Upper lobe of left lung (tissue), 4 donors: ENCODE results near the gene GSG1.

Experiments used
- EP300 ChIP-seq, 4 donors: sonication (generic); formaldehyde crosslinking; IDR thresholded peaks; one replicate each; pipeline ENCODE4 v1.5.1; 2017; ENCODE audit warnings: antibody characterized with exemption in 4 of 4, control low read depth in 2 of 4
- POLR2A ChIP-seq, 4 donors: fragments of 450-650 bp; IDR thresholded peaks; one replicate each; pipeline ENCODE4 v1.5.1; 2016 to 2017; ENCODE audit warnings: antibody characterized with exemption in 4 of 4, mild to moderate bottlenecking in 2 of 4
- POLR2AphosphoS5 ChIP-seq, 2 donors: sonication (generic); formaldehyde crosslinking; IDR thresholded peaks; one replicate each; pipeline ENCODE4 v1.5.1; 2017; ENCODE audit warnings: antibody characterized with exemption in 2 of 2
- TF ChIP-seq, protein P1 (sequence below), 6 experiments: fragments of 450-650 bp in 4 of 6; fragments of 200-600 bp in 2 of 6; sonication (generic) in 2 of 6; IDR thresholded peaks; one replicate each; pipeline ENCODE4 v1.5.1; 2016 to 2019; ENCODE audit warnings: antibody characterized with exemption in 6 of 6

- TF ChIP-seq POLR2AphosphoS5 (IDR thresholded peaks at IDR 0.05): no peak
- no peak for TF ChIP-seq EP300 (IDR thresholded peaks at IDR 0.05)
- TF ChIP-seq, protein P1, sequence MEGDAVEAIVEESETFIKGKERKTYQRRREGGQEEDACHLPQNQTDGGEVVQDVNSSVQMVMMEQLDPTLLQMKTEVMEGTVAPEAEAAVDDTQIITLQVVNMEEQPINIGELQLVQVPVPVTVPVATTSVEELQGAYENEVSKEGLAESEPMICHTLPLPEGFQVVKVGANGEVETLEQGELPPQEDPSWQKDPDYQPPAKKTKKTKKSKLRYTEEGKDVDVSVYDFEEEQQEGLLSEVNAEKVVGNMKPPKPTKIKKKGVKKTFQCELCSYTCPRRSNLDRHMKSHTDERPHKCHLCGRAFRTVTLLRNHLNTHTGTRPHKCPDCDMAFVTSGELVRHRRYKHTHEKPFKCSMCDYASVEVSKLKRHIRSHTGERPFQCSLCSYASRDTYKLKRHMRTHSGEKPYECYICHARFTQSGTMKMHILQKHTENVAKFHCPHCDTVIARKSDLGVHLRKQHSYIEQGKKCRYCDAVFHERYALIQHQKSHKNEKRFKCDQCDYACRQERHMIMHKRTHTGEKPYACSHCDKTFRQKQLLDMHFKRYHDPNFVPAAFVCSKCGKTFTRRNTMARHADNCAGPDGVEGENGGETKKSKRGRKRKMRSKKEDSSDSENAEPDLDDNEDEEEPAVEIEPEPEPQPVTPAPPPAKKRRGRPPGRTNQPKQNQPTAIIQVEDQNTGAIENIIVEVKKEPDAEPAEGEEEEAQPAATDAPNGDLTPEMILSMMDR (IDR thresholded peaks at IDR 0.05): no peak
- TF ChIP-seq POLR2A (IDR thresholded peaks at IDR 0.05): no peak
Observed at GRCh38 chr12:13153180-13153579, 49.7 kb upstream of the GSG1 start.
